OCI-LY7 (cell line): ENCODE measurements around the gene PEAK3. TPM values are rescaled to one million over a fixed set of nuclear protein-coding genes. Genes with fewer than 3 reads are reported as not detected.

Experiments
- BruUV-seq: library from RNA; stranded (reverse); fragments of 400-500 nt; replicated peaks from 2 replicates; lab custom pipeline; 2021; lab: Mats Ljungman, UMichigan
- CTCF ChIA-PET: fragments of 300-600 bp; sonication (Branson Sonifier 250); formaldehyde crosslinking; loops from one replicate; lab custom pipeline; 2022; ENCODE audit warnings: antibody characterized with exemption; ENCODE audit not compliant: unreplicated experiment; lab: Charles Lee
- POLR2A ChIA-PET: fragments of 300-600 bp; sonication (Branson Sonifier 250); formaldehyde crosslinking; loops from one replicate; lab custom pipeline; 2022; ENCODE audit warnings: antibody characterized with exemption; lab: Charles Lee
- DNase-seq: peaks from one replicate; pipeline ENCODE4 v3.0.0-alpha.2; 2015; ENCODE audit warnings: low spot score
- H2AFZ ChIP-seq: fragments of 200-600 bp; sonication (generic), shearing (Covaris generic); 2 replicates; pipeline ENCODE4 v1.6.1; 2014; ENCODE audit warnings: mild to moderate bottlenecking, antibody characterized with exemption, low read length, moderate library complexity
- H3K27ac ChIP-seq: fragments of 200-600 bp; sonication (generic); 2 replicates; pipeline ENCODE4 v1.5.1; 2014; ENCODE audit warnings: mixed run types, low read depth, mild to moderate bottlenecking, moderate library complexity, low read length, inconsistent platforms; ENCODE audit not compliant: poor library complexity, severe bottlenecking
- H3K36me3 ChIP-seq: fragments of 200-600 bp; sonication (generic); 2 replicates; pipeline ENCODE4 v1.6.1; 2014; ENCODE audit warnings: mild to moderate bottlenecking, antibody characterized with exemption, low read length, moderate library complexity, mixed read lengths; ENCODE audit not compliant: insufficient read depth
- H3K4me1 ChIP-seq: fragments of 200-600 bp; sonication (generic); 2 replicates; pipeline ENCODE4 v1.5.1; 2014; ENCODE audit warnings: mild to moderate bottlenecking, low read length; ENCODE audit not compliant: insufficient read depth, poor library complexity, severe bottlenecking
- H3K4me2 ChIP-seq: fragments of 200-600 bp; sonication (generic); 2 replicates; pipeline ENCODE4 v1.6.1; 2014; ENCODE audit warnings: mild to moderate bottlenecking, low read length
- H3K4me3 ChIP-seq: fragments of 200-600 bp; sonication (generic); 2 replicates; pipeline ENCODE4 v1.5.1; 2014; ENCODE audit warnings: mild to moderate bottlenecking, low read depth, low read length; ENCODE audit not compliant: poor library complexity, severe bottlenecking
- H3K79me2 ChIP-seq: fragments of 200-600 bp; sonication (generic); 2 replicates; pipeline ENCODE4 v1.6.1; 2016; ENCODE audit warnings: low read depth, mild to moderate bottlenecking, low read length, moderate library complexity, mixed read lengths; ENCODE audit not compliant: insufficient read depth
- H3K9me2 ChIP-seq: fragments of 200-600 bp; sonication (generic); 2 replicates; pipeline ENCODE4 v1.6.1; 2016; ENCODE audit warnings: mild to moderate bottlenecking, low read length, mixed read lengths; ENCODE audit not compliant: insufficient read depth
- H3K9me3 ChIP-seq: fragments of 200-600 bp; sonication (generic); 2 replicates; pipeline ENCODE4 v1.6.1; 2014; ENCODE audit warnings: mild to moderate bottlenecking, mixed run types, low read length, mixed read lengths
- H4K20me1 ChIP-seq: fragments of 200-600 bp; sonication (generic); 2 replicates; pipeline ENCODE4 v1.6.1; 2014; ENCODE audit warnings: mild to moderate bottlenecking, antibody characterized with exemption, low read length, moderate library complexity, mixed read lengths; ENCODE audit not compliant: insufficient read depth
- EZH2phosphoT487 ChIP-seq: fragments of 200-600 bp; sonication (generic); IDR thresholded peaks from 2 replicates; pipeline ENCODE4 v1.6.1; 2018; ENCODE audit warnings: low read depth, borderline replicate concordance, mild to moderate bottlenecking, mixed run types, antibody characterized with exemption, low read length, moderate library complexity, mixed read lengths
- intact Hi-C: fragments of 100-400 bp; cut with micrococcal nuclease; formaldehyde crosslinking; loops from one replicate; pipeline ENCODE4 v1.10.0; 2022; ENCODE audit not compliant: unreplicated experiment
- total RNA-seq, 2 experiments: library from RNA; depleted of rRNA in 1 of 2; stranded (reverse); fragments of >200 nt in 1 of 2; shearing (Covaris generic) in 1 of 2; gene quantifications; 2 replicates each; pipeline ENCODE4 v1.2.3, GENCODE V29; 2014 to 2022
- TF ChIP-seq, protein P1 (sequence below): fragments of 200-600 bp; sonication (generic); conservative IDR thresholded peaks from 2 replicates; pipeline ENCODE4 v1.5.1; 2014; ENCODE audit warnings: mild to moderate bottlenecking, antibody characterized with exemption, low read length, moderate library complexity, mixed read lengths

The PEAK3 gene
- total RNA-seq, 2 experiments from 2014 or later: not detected

DNA sequence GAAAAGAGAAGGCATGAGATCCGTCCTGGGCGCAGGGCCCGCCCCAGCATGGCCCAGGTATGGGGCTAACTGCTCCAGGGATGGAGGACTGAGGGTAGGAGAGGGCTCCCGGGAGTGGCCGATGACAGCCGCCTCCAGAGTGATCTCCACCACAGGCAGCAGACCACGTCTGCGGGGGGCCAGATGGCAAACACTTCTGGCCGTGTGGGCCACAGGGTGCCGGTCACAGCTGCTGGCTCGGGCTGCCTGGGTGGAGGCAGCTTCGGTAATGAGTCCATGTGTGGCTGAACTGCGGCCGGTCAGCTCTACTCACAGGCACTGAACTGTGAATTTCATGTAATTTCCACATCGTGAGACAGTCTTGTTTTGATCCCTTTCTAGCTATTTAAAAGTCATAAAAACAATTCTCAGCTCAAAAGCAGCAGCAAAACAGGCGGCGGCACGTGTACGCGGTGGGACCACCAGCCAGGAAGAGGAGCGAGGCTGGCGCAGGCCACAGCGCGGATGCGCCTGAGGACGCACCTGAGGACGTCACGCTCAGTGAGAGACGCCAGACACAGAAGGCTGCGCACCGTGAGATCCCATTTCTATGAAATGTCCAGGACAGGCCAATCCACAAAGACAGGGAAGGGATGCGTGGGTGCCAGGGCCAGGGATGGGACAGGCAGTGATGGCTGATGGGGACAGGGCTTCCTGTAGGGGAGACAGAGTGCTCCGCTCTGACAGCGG lies 42.4 kb upstream of the PEAK3 start:
- CTCF ChIA-PET: interaction anchor here (0.5 kb wide), 1 partner anchor 37 kb away, joined by 3 read pairs; no protein-coding TSS in a partner anchor
- intact Hi-C loops: no loop called here

DNA sequence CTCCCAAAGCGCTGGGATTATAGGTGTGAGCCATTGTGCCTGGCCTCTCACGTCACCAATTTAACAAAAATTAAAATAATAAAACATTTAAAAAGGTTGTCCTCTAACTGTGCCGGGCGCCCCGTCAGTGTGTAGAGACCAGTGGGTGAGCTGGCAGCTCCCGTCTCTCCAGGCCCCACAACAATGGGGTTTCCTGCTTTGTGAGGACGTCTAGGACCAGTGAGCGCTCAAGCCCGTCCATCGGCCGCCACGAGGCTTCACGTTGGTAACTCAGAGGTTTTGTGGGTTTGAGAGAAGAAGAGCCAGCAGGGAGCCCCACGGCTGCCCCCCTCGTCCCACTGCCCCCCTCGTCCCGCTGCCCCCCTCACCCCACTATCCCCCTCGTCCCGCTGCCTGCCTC lies 41.7 kb upstream of the PEAK3 start:
- CTCF ChIA-PET: no interaction called here
- POLR2A ChIA-PET: no interaction called here

More for the DNA sequence above, 42.4 kb upstream of the PEAK3 start:
- H3K4me1 ChIP-seq: peaks cover 25% of the 10 kb centered on the region
- no peak overlapping the region for H3K27ac ChIP-seq
- peaks cover 40% of the 10 kb centered on the region for H3K79me2 ChIP-seq
- POLR2A ChIA-PET: interaction anchor here (0.6 kb wide), 1 partner anchor 45 kb away, joined by 5 read pairs; no protein-coding TSS in a partner anchor
- no peaks in the 10 kb centered on the region for H3K9me2 ChIP-seq
- H4K20me1 ChIP-seq: no peaks in the 10 kb centered on the region; the same call in 1 of the 2 replicates
- H3K4me2 ChIP-seq: peak overlapping the region; percentile 50; the same call in 1 of the 2 replicates
- no peak overlapping the region for H2AFZ ChIP-seq
- TF ChIP-seq EZH2phosphoT487: no peak
- TF ChIP-seq, protein P1, sequence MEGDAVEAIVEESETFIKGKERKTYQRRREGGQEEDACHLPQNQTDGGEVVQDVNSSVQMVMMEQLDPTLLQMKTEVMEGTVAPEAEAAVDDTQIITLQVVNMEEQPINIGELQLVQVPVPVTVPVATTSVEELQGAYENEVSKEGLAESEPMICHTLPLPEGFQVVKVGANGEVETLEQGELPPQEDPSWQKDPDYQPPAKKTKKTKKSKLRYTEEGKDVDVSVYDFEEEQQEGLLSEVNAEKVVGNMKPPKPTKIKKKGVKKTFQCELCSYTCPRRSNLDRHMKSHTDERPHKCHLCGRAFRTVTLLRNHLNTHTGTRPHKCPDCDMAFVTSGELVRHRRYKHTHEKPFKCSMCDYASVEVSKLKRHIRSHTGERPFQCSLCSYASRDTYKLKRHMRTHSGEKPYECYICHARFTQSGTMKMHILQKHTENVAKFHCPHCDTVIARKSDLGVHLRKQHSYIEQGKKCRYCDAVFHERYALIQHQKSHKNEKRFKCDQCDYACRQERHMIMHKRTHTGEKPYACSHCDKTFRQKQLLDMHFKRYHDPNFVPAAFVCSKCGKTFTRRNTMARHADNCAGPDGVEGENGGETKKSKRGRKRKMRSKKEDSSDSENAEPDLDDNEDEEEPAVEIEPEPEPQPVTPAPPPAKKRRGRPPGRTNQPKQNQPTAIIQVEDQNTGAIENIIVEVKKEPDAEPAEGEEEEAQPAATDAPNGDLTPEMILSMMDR: no peak
- no peaks in the 10 kb centered on the region for H3K9me3 ChIP-seq
- H3K4me3 ChIP-seq: no peak overlapping the region
- BruUV-seq: no TSS peak
- DNase-seq: no peak
- H3K36me3 ChIP-seq: peaks cover 61% of the 10 kb centered on the region

More for the DNA sequence above, 41.7 kb upstream of the PEAK3 start:
- no TSS peak for BruUV-seq
- H3K27ac ChIP-seq: no peak overlapping the region
- intact Hi-C loops: no loop called here
- no peak overlapping the region for H3K4me3 ChIP-seq
- peaks cover 31% of the 10 kb centered on the region for H3K4me1 ChIP-seq
- H3K36me3 ChIP-seq: peaks cover 61% of the 10 kb centered on the region
- no peaks in the 10 kb centered on the region for H3K9me3 ChIP-seq
- H4K20me1 ChIP-seq: no peaks in the 10 kb centered on the region; the same call in 1 of the 2 replicates
- no peak overlapping the region for H2AFZ ChIP-seq
- no peaks in the 10 kb centered on the region for H3K9me2 ChIP-seq
- H3K4me2 ChIP-seq: no peak overlapping the region
- H3K79me2 ChIP-seq: peaks cover 33% of the 10 kb centered on the region
- no peak for DNase-seq
- TF ChIP-seq EZH2phosphoT487: no peak
- TF ChIP-seq, protein P1: no peak
